Esophagus squamous epithelium (tissue), 4 donors: Measurements from ENCODE around the gene ARAF.

Experiments used
- CTCF ChIP-seq, 6 experiments: fragments of 450-650 bp in 4 of 6; fragments of 200-600 bp in 2 of 6; sonication (generic) in 2 of 6; IDR thresholded peaks; one replicate each; pipeline ENCODE4 v1.5.1; 2016 to 2019; ENCODE audit warnings: antibody characterized with exemption in 6 of 6, mild to moderate bottlenecking in 4 of 6, moderate library complexity in 4 of 6
- POLR2A ChIP-seq, 4 donors: fragments of 450-650 bp; IDR thresholded peaks; one replicate each; pipeline ENCODE4 v1.6.1; 2017; ENCODE audit warnings: antibody characterized with exemption in 4 of 4, mild to moderate bottlenecking in 4 of 4, moderate library complexity in 3 of 4

- no peak for TF ChIP-seq CTCF (IDR thresholded peaks at IDR 0.05)
- no peak for TF ChIP-seq POLR2A (IDR thresholded peaks at IDR 0.05)
Observed at GRCh38 chrX:47605024-47605423, 44.0 kb downstream of the ARAF start.
